GM12878 (cell line): ENCODE measurements around the gene ABL1. TPM values are rescaled to one million over a fixed set of nuclear protein-coding genes. Genes with fewer than 3 reads are reported as not detected.

Experiments
- ATF3 ChIP-seq: IDR thresholded peaks from 2 replicates; pipeline ENCODE4 v1.6.1; 2011; ENCODE audit warnings: low read depth, mild to moderate bottlenecking, low read length, moderate library complexity, borderline replicate concordance; ENCODE audit errors: extremely low read depth
- CTCF ChIP-seq, 3 experiments: IDR thresholded peaks in 2 of 3; conservative IDR thresholded peaks in 1 of 3; 2 replicates each; pipeline ENCODE4 v1.5.1; 2011; ENCODE audit warnings: low read depth in 3 of 3, low read length in 3 of 3, mild to moderate bottlenecking in 3 of 3, control low read depth in 2 of 3, moderate library complexity in 2 of 3, inconsistent platforms in 1 of 3, mixed read lengths in 1 of 3; ENCODE audit not compliant: control insufficient read depth in 2 of 3, insufficient read depth in 1 of 3; ENCODE audit errors: extremely low read depth in 1 of 3
- EGR1 ChIP-seq, 2 experiments: IDR thresholded peaks; 1 replicate in 1 of 2; 2 replicates in 1 of 2; pipeline ENCODE4 v1.6.1; 2011 to 2012; ENCODE audit warnings: low read depth in 2 of 2, low read length in 2 of 2, borderline replicate concordance in 1 of 2, mild to moderate bottlenecking in 1 of 2, moderate library complexity in 1 of 2
- FOXK2 ChIP-seq: fragments of 450-650 bp; IDR thresholded peaks from 2 replicates; pipeline ENCODE4 v1.6.1; 2017; ENCODE audit warnings: mild to moderate bottlenecking, moderate library complexity
- JUNB ChIP-seq: IDR thresholded peaks from 2 replicates; pipeline ENCODE4 v1.6.1; 2016; ENCODE audit warnings: antibody characterized with exemption, mild to moderate bottlenecking
- MEF2B ChIP-seq: fragments of 450-650 bp; IDR thresholded peaks from 2 replicates; pipeline ENCODE4 v1.6.1; 2018; ENCODE audit warnings: mild to moderate bottlenecking, moderate library complexity; ENCODE audit not compliant: partially characterized antibody, poor library complexity, severe bottlenecking
- NRF1 ChIP-seq: conservative IDR thresholded peaks from 2 replicates; pipeline ENCODE4 v1.6.1; 2011; ENCODE audit warnings: mild to moderate bottlenecking, low read depth, low read length, improper control_type of control experiment
- PKNOX1 ChIP-seq: fragments of 450-650 bp; IDR thresholded peaks from 2 replicates; pipeline ENCODE4 v1.6.1; 2016; ENCODE audit warnings: mild to moderate bottlenecking
- POLR2A ChIP-seq: IDR thresholded peaks from 2 replicates; pipeline ENCODE4 v1.6.1; 2011; ENCODE audit warnings: low read depth, mild to moderate bottlenecking, low read length
- POLR2AphosphoS5 ChIP-seq: IDR thresholded peaks from 2 replicates; pipeline ENCODE4 v1.6.1; 2011; ENCODE audit warnings: mild to moderate bottlenecking, low read length, inconsistent platforms
- PRDM15 ChIP-seq: fragments of 450-650 bp; formaldehyde crosslinking; IDR thresholded peaks from 2 replicates; pipeline ENCODE4 v1.4.0; 2020; ENCODE audit warnings: mild to moderate bottlenecking, moderate library complexity
- RB1 ChIP-seq: fragments of 450-650 bp; formaldehyde crosslinking; IDR thresholded peaks from 2 replicates; pipeline ENCODE4 v1.6.1; 2017; ENCODE audit warnings: mild to moderate bottlenecking, borderline replicate concordance
- REST ChIP-seq: IDR thresholded peaks from 2 replicates; pipeline ENCODE4 v1.6.1; 2012; ENCODE audit warnings: mild to moderate bottlenecking, low read depth, low read length
- SMAD1 ChIP-seq: fragments of 450-650 bp; IDR thresholded peaks from 2 replicates; pipeline ENCODE4 v1.6.1; 2018; ENCODE audit warnings: mild to moderate bottlenecking, low read depth; ENCODE audit not compliant: partially characterized antibody
- SP1 ChIP-seq: IDR thresholded peaks from one replicate; pipeline ENCODE4 v1.6.1; 2011; ENCODE audit warnings: low read depth, low read length
- YY1 ChIP-seq: IDR thresholded peaks from 2 replicates; pipeline ENCODE4 v1.6.1; 2011; ENCODE audit warnings: low read depth, mild to moderate bottlenecking, low read length
- polyA plus RNA-seq, 11 experiments: library from polyadenylated mRNA; depleted of rRNA in 4 of 11; unstranded in 6 of 11; stranded (reverse) in 5 of 11; fragments of >200 nt; fragmentation: Nextera tagmentation in 4 of 11; fragmentation: Illumina TruSeq in 1 of 11; extraction: Ambion mirVana in 4 of 11; extraction: Trizol in 1 of 11; gene quantifications; 1 replicate in 1 of 11; 2 replicates in 10 of 11; pipeline versions ENCODE4 v1.2.1 to v1.2.3, GENCODE V29; 2011 to 2016; ENCODE audit warnings: inconsistent platforms in 2 of 11, missing spikeins in 2 of 11, low read depth in 1 of 11
- total RNA-seq, 4 experiments: library from RNA; depleted of rRNA in 3 of 4; stranded (reverse); fragments of >200 nt in 3 of 4; fragmentation: Illumina TruSeq in 1 of 4; extraction: Trizol in 1 of 4; gene quantifications; 2 replicates each; pipeline versions ENCODE4 v1.2.1 to v1.2.3, GENCODE V29; 2013 to 2021

The ABL1 gene
- total and polyA plus RNA-seq, 10 of the 15 experiments (the other 5 are each of a cell fraction or from before 2014, with no cell fraction given) = 0.79 to 51.5 (median 16.3) TPM

DNA sequence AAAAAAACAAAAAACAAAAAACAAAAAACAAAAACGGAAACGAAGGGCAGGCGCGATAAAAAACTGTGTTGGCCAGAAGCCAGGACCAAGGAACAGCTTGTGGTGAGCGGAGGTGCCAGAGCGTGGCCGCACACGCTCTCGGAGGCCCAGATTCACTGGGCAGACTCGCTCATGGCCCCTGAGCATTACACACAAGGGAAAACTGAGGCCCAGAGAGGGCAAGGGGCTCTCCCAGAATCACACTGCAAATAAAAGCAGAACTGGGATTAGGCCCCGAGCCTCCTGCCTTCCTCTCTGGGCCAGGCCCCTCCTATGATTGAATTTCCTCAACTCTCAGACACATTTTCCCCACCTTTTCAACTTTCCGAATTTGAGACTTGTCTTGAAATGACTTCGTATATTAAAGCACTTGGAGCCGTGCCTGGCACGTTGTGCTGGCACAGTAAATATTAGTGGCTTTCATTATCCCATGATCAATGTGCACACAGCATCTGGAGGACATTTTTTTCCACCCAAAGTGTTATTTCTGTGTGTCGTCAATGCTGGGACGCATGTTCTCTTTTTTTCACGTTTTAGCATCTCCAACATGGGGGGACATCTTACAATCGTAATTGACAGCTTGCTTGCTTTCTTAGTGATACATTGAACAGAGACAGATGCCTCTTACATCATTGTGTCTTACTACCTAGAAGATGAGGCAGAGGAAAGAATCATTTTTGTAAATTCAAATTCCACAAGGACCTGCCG is 96.6 kb downstream of the ABL1 start (continued):
- TF ChIP-seq PRDM15 (CRISPR knock-in tag) (no peak), ATF3 (no peak), MEF2B (peak; percentile 85), EGR1 (IDR thresholded peaks at IDR 0.05; ENCODE audit: borderline replicate concordance in 1 of 2, low read depth in 2 of 2, low read length in 2 of 2) (no peak), POLR2AphosphoS5 (no peak), RB1 (no peak), NRF1 (no peak), POLR2A (no peak), REST (no peak), JUNB (no peak), SMAD1 (peak; percentile 97), PKNOX1 (peak; percentile 37; the same call in 1 of the 2 replicates), SP1 (no peak), YY1 (no peak), FOXK2 (no peak), CTCF (IDR thresholded peaks at IDR 0.05 in 2 of 3, conservative IDR thresholded peaks at IDR 0.05 in 1 of 3; ENCODE audit: control insufficient read depth in 2 of 3, extremely low read depth in 1 of 3, insufficient read depth in 1 of 3, low read depth in 3 of 3, low read length in 3 of 3) (no peak)
